D721Med (cell line): ENCODE results near the gene OR13A1.
"Not testable (repeated sequence)": the region's sequence is repeated elsewhere in the genome, so short reads cannot be mapped to it uniquely, and the experiment has no call there.

Experiments
- DNase-seq: peaks from one replicate; pipeline ENCODE4 v3.0.0; 2011; ENCODE audit warnings: low spot score; ENCODE audit not compliant: insufficient read length
- FAIRE-seq: peaks from 2 replicates; lab custom pipeline; 2011; peaks lifted over from hg19 to GRCh38; lab: Jason Lieb, UNC
- CTCF ChIP-seq: IDR thresholded peaks from 2 replicates; pipeline ENCODE4 v1.5.1; 2012; ENCODE audit warnings: mild to moderate bottlenecking, control low read depth; ENCODE audit not compliant: insufficient read depth; ENCODE audit errors: missing control alignments

The OR13A1 gene

DNA sequence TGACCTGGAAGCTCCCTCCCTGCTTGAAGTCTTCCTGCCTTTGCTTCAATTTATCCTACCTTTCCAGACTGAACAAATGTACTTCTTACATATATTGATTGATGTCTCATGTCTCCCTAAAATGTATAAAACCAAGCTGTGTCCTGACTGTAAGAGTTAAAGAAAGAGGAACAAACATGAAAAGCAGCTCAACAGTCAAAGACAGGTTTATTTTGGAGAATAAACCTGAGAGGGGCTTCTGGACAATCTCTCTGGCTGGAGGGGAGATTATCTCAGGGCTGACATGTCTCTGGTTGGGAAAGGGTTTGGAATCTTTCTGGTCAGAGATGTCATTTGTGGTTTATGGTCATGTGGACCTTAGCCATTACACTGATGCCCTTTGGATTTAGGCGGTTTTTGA lies 41.0 kb downstream of the OR13A1 start:
- DNase-seq: no peak
- FAIRE-seq: no peak
- TF ChIP-seq CTCF: no peak

DNA sequence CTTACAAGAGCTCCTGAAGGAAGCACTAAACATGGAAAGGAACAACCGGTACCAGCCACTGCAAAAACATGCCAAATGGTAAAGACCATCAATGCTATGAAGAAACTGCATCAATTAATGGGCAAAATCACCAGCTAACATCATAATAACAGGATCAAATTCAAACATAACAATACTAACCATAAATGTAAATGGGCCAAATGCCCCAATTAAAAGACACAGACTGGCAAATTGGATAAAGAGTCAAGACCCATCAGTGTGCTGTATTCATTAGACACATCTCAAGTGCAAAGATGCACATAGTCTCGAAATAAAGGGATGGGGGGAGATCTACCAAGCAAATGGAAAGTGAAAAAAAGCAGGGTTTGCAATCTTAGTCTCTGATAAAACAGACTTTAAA lies 47.6 kb downstream of the OR13A1 start:
- FAIRE-seq, DNase-seq: not testable (repeated sequence)

DNA sequence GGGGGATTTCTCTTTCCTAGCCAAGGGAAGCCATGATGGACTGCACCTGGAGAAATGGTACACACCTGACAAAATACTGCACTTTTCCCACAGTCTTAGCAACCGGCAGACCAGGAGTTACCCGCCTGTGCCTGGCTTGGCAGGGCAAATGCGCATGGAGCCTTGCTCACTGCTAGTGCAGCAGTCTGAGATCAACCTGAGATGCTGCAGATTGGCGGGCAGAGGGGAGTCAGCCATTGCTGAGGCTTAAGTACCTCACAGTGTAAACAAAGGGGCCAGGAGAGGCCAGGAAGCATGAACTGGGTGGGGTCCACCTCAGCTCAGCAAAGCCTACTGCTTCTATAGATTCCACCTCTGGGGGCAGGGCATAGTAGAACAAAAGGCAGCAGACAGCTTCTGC lies 49.4 kb downstream of the OR13A1 start:
- no peak for FAIRE-seq
- DNase-seq: no peak
- no peak for TF ChIP-seq CTCF

GRCh38 chr10:45261946-45262345 lies 53.5 kb downstream of the OR13A1 start:
- TF ChIP-seq CTCF: no peak
- DNase-seq: no peak
- no peak for FAIRE-seq

DNA sequence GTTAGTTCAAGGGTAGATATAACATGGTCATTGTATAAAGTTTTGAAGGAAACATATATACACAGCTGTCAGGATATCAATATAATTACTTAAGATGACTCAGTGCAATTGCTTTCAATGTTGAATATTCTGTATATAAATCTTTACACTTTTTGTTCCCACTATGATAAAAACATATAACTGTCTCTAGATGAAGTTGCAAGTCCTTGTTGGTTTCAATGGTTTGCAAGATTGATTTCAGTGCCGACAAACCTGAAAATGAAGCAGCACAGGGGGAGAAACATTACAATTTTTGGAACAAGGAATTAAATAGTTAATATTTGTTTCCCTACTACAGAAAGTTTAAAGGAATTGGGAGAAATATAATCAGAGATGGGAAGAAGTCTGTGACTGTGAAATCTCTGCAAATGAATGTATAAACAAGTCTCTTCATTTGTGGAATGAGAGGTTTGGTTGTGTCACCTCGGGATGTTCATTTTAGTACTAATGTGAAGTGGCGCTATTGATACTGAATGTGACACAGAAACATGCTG lies 54.1 kb downstream of the OR13A1 start:
- DNase-seq (no peak), FAIRE-seq (no peak)
- TF ChIP-seq CTCF: no peak

- FAIRE-seq, DNase-seq: not testable (repeated sequence)
These were observed 54.8 kb downstream of the OR13A1 start for GRCh38 chr10:45260635-45261034.

DNA sequence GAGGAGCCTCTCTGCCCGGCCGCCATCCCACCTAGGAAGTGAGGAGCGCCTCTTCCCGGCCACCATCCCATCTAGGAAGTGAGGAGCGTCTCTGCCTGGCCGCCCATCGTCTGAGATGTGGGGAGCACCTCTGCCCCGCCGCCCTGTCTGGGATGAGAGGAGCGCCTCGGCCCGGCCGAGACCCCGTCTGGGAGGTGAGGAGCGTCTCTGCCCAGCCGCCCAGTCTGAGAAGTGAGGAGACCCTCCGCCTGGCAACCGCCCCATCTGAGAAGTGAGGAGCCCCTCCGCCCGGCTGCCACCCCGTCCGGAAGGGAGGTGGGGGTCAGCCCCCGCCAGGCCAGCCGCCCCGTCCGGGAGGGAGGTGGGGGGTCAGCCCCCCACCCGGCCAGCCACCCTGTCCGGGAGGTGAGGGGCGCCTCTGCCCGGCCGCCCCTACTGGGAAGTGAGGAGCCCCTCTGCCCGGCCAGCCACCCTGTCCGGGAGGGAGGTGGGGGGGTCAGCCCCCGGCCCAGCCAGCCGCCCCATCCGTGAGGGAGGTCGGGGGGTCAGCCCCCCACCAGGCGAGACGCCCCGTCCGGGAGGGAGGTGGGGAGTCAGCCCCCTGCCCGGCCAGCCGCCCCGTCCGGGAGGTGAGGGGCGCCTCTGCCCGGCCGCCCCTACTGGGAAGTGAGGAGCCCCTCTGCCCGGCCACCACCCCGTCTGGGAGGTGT lies 55.5 kb downstream of the OR13A1 start:
- not testable (repeated sequence) for DNase-seq, FAIRE-seq

DNA sequence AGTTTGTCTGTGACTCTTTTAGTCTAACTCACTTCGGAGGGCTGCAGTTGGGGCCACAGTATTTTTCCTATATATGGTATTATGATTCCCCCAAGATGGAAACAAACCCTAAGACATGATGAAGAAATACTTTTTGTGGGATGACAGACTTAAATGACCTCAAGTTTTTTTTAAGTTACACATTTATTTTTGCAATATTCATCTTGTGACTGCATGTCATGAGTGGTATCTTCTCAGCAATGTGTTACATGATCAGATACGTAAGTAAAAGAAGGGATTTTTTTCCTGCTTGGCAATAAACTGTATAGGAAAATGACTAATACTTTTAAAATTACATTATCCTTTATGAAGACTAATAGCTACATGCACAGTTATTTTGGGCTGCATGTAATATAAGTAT lies 57.8 kb downstream of the OR13A1 start:
- TF ChIP-seq CTCF: no peak
- FAIRE-seq (no peak), DNase-seq (no peak)

GRCh38 chr10:45256246-45256645 lies 59.2 kb downstream of the OR13A1 start:
- TF ChIP-seq CTCF: no peak
- FAIRE-seq (no peak), DNase-seq (no peak)
